Mammary epithelial cell (primary cell): ENCODE results near the gene HPDL.

Experiments used
- EZH2 ChIP-seq: IDR thresholded peaks from 2 replicates; pipeline ENCODE4 v1.6.1; 2012; ENCODE audit warnings: low read length, inconsistent platforms, borderline replicate concordance
- TF ChIP-seq, protein P1 (sequence below), 2 donors: IDR thresholded peaks in 1 of 2; conservative IDR thresholded peaks in 1 of 2; 2 replicates each; pipeline ENCODE4 v1.5.1; 2011 to 2012; ENCODE audit warnings: inconsistent platforms in 2 of 2, low read length in 2 of 2, mild to moderate bottlenecking in 2 of 2, control low read depth in 1 of 2, low read depth in 1 of 2; ENCODE audit not compliant: insufficient read depth in 1 of 2; ENCODE audit errors: extremely low read depth in 1 of 2

DNA sequence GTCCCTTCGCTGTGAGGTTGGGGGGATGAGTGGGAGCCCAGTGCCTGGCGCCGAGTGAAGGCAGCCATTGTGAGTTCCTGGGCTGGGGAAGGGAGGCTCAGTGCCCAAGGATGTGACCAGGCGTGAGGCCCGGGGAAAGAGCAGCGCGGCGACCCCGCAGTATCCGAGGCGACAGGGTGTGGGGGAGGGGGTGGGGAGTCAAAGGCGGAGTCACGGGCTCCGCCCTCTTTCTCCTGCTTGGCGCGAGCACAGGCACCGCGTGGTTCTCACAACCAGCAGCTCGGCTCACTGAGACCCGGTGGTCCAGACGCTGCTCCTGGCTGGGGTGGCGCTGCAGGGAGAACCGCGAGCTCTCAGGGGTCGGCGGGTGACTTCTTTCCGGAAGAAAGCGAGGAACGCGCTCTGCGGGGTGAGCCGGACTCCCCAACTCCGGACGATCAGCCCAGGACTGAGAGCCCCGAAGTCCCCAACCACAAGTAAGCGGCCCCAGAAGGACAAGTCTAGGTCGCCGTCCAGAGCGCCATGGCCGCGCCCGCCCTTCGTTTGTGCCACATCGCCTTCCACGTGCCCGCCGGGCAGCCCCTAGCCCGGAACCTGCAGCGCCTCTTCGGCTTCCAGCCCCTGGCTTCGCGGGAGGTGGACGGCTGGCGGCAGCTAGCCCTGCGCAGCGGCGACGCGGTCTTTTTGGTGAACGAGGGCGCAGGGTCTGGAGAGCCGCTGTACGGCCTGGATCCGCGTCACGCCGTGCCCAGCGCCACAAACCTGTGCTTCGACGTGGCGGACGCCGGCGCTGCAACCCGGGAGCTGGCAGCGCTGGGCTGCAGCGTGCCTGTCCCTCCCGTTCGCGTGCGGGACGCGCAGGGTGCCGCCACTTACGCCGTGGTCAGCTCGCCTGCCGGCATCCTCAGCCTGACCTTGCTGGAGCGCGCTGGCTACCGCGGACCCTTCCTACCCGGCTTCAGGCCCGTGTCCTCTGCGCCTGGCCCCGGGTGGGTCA lies at the start of gene HPDL:
- TF ChIP-seq, protein P1, sequence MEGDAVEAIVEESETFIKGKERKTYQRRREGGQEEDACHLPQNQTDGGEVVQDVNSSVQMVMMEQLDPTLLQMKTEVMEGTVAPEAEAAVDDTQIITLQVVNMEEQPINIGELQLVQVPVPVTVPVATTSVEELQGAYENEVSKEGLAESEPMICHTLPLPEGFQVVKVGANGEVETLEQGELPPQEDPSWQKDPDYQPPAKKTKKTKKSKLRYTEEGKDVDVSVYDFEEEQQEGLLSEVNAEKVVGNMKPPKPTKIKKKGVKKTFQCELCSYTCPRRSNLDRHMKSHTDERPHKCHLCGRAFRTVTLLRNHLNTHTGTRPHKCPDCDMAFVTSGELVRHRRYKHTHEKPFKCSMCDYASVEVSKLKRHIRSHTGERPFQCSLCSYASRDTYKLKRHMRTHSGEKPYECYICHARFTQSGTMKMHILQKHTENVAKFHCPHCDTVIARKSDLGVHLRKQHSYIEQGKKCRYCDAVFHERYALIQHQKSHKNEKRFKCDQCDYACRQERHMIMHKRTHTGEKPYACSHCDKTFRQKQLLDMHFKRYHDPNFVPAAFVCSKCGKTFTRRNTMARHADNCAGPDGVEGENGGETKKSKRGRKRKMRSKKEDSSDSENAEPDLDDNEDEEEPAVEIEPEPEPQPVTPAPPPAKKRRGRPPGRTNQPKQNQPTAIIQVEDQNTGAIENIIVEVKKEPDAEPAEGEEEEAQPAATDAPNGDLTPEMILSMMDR (conservative IDR thresholded peaks at IDR 0.05 in 1 of 2, IDR thresholded peaks at IDR 0.05 in 1 of 2; ENCODE audit: extremely low read depth in 1 of 2, insufficient read depth in 1 of 2, low read depth in 1 of 2, low read length in 2 of 2) = no peak
- no peak for TF ChIP-seq EZH2
